HG03354 (cell line): Measurements from ENCODE around the gene EXPH5.
"Not testable (repeated sequence)": the region's sequence is repeated elsewhere in the genome, so short reads cannot be mapped to it uniquely, and the experiment has no call there.

Experiments
- ATAC-seq: cut with Tn5 transposase; IDR thresholded peaks from one replicate; pipeline ENCODE4 v1.9.1; 2021; ENCODE audit warnings: mild to moderate bottlenecking; ENCODE audit not compliant: unreplicated experiment, poor library complexity, severe bottlenecking

The EXPH5 gene

DNA sequence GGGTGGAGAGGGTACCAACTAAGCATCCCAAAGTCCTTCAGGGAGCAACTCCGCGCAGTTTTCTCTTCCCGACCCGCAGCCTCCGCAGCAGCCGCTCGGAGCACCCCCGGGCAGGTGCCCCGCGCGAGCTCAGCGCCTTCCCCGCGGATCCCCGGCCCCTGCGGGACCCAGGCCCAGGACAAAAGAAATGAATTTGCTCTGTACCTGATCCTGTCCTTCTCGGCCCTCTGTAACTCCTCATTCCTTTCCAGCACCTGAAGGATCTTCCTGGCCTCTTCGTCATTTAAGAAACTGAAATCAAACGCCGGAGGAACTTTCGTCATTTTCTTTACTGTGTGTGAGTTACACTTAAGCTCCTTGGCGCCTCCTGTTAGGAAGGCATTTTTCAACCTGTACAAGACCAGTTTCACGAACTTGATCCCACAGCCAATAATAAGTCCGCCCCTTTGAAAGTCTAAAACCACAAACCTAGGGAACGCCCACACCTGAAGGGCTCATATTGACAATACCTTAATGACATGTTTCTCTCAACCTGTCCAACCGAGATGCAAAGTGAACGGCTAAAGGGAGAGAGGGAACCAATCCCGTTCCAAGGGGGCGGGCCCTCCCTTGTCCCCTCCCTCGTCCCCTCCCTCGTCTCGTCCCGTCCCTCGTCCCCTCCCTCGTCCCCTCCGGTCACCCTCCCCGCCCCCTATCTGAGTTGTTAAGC is at the start of gene EXPH5:
Gene EXPH5 (minus strand): TSS at position 555 of the 709 bp plus-strand sequence. CDS start 232 bp downstream, at position 323.
- peak; percentile 83 for ATAC-seq

DNA sequence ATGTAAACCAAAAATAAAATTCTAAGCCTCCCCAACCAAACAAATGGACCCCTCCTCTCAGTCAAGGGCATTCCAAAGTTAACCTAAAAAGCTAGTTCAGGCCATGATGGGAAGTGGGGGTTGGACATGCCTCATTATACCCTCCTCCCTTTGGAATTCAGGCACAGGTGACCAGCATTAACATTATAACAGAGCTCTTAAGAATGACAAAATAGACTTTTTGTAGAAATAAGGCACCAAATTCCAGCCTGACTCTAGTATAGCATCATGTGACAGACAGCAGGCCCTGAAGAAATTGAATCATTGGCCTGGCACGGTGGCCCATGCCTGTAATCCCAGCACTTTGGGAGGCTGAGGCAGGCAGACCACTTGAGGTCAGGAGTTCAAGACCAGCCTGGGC is 48.2 kb upstream of the EXPH5 start:
- not testable (repeated sequence) for ATAC-seq

DNA sequence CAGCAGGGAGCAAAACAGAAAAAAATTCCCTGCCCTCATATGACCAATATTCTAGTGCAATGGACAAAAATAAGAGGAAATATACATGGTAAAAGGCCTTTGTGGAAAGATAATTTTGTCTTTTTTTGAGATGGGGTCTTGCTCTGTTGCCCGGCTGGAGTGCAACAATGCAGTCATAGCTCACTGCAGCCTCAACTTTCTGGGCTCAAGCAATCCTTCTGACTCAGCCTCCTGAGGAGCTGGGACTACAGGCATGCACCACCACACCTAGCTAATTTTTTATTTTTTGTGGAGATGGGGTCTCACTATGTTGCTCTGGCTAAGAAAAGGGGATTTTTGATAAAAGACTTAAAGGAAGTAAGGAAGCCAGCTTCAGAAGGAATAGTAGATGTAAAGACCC is 45.6 kb upstream of the EXPH5 start:
- no peak for ATAC-seq

- no peak for ATAC-seq
Observed at GRCh38 chr11:108636222-108636621, 42.7 kb upstream of the EXPH5 start.

- ATAC-seq: no peak
Observed at GRCh38 chr11:108635106-108635505, 41.5 kb upstream of the EXPH5 start.

GRCh38 chr11:108632041-108632704 is 38.6 kb upstream of the EXPH5 start:
- ATAC-seq: no peak

DNA sequence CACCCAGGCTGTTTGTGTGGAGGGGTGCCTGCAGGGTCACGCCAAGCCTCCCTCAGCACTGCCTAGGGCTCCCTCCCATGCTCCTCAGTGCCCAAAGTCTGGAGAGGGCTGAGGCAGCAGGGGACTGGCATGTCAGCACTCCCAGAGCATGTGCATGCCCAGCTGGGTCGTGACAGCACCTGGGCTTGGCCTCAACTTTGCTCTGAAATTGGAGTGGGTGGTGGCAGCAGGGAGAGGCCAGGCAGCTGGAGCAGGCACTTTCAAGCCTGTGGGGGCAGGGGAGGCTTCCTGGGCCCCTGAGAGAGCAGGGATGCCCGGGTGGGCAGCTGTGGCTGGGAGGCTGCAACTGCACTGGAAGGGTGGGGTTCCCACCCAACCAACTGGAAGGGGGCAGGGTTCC is 35.7 kb upstream of the EXPH5 start:
- no peak for ATAC-seq

- no peak for ATAC-seq
Observed at GRCh38 chr11:108628812-108629211, 35.2 kb upstream of the EXPH5 start.

DNA sequence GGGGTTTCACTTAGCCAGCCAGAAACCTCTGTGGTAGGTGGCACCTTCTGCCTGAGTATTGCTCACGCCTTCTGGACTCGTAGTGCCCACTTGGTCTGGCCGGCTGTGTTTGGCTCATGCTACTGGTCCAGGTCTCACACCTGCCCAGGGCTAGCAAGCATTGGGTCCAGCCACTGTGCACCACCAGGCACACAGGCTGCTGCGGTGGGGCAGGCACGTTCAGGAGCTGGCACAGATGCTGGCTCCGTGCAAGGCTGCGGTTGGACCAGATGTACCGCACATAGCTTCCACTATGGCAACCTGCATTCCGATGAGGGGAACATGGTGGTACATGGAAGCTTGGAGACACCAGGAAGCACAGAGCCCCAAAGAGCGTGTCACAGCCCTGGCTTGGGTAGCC is 34.8 kb upstream of the EXPH5 start:
- no peak for ATAC-seq

GRCh38 chr11:108624196-108624925 is 30.8 kb upstream of the EXPH5 start:
- ATAC-seq: no peak

DNA sequence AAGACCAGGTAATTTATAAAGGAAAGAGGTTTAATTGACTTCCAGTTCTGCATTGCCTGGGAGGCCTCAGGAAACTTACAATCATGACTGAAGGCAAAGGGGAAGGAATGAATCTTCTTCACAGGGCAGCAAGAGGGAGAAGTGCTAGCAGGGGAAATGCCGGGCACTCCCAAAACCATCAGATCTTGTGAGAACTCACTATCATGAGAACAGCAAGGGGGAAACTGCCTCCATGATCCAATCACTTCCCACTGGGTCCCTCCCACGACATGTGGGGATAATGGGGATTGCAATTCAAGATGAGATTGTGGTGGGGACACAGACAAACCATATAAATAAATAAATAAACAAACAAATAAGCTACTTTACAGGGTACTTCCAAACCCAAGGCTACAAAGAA is 28.8 kb upstream of the EXPH5 start:
- ATAC-seq: no peak

DNA sequence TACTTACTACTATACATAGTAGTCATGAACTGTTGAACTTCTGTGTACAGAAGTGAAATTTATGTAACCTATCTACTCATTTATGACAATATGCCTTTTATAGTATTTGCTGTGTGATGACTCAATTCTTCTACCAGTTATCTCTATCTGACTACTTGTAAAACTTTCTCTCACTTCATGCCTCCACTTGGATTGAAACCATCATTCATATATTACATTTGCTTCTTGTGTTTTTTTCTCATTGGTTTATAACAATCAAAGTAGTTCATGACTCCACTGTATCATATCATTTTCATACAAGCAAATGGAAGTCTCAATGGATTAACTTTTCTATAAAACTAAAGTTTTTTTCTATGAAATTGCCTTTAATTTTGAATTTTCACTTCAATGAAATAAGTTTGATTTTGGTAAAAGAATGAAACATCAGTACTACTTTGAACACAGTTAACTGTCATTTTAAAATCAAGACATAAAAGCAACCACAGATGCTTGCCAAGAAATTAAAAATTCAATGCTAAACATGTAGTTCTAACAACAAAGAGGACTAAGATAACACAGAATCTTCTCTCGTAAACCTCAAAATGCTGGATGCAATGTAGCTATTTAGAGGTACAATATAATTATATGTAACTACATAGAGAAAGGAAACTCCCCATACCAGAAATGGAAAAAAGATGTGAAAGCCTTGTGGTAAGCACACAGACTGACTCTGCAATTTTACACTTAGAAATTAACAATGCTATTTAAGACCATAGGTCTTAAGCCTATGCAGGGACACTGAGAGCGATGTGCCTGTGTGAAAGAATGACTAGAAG is 27.6 kb upstream of the EXPH5 start:
- peak; percentile 90 for ATAC-seq

GRCh38 chr11:108618529-108618928 is 25.0 kb upstream of the EXPH5 start:
- ATAC-seq: no peak

GRCh38 chr11:108617055-108617454 is 23.5 kb upstream of the EXPH5 start:
- no peak for ATAC-seq

DNA sequence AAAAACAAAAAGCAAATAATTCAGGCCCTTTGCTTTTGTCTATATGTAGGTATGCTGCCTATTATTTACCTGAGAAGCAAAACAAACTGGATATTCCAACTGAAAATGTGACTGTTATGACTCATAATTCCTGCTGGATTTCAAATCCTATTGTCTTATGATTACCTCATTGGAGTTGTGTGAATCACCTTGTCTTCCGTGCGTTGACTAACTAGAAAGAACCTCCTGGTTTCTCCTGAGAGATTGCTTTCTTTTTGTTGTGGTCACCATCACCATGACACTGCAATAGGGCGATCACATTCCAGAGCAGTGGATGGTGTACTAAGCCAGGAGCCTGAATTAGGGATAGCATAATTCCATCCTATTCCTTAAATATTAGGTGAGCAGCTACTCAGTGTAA is 23.0 kb upstream of the EXPH5 start:
- ATAC-seq: no peak

DNA sequence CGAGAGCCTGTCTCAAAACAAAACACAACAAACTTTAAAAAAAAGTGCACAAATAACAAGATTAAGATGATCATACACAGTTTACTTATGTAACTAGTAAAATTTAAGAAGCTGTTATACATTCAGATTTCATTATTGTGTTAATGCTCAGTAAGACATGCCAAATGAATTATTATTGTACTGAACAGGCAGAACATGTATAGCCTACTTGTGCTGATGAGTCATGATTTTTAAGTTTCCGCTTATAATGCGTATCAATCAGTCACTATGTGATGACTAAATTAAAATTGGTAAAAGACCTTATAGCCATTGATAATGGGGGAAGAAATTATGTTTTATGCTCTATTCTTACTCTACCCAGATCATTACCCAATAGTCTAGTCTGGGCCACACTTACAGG is 20.5 kb upstream of the EXPH5 start:
- peak; percentile 14 for ATAC-seq

DNA sequence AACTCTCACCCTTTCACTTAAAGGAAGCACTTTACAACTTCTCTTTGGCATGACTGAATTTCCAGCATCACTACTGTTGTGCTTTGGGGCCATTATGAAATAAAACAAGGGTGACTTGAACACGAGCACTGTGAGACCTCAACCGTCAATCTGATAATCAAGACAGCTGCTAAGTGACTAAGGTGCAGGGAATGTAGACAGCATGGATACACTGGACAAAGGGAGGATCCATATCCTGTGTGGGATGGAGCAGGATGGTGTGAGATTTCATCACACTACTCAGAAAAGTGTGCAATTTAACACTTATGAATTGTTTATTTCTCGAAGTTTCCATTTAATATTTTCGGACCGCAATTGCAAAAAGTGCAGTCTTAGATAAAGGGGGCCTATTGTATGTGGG is 16.1 kb upstream of the EXPH5 start:
- ATAC-seq: no peak

- ATAC-seq: no peak
Observed at GRCh38 chr11:108608548-108608947, 15.0 kb upstream of the EXPH5 start.

DNA sequence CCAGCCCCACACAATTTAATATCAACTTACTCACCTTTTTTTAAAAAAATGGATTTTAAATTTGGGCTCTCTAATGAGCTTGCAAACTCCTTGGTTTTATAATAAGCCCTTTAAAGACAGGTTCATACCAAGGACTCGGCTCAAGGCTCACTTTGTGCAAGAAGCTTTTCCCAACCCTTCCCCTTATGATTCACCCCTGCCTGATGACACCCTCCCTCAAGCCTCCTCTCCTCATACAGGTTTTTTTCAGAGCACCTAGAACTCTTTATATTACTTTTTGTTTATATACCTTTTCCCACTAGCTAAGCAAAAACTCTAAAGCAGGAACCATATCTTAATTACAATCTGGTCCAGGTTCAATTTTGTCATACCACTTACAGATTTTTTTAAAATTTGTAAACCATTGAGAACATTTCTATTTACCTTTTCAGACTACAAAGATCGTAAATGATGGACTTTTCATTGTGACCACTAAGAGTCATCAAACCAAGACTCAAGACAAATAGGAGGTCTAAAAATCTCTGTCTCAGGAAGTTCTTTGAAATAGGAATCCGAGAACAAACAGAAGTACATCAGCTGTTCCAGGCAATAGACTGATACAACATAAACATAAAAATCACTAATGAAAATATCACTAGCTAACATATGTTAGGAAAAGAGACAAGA is 13.1 kb upstream of the EXPH5 start:
- ATAC-seq: no peak

- ATAC-seq: no peak
Observed at GRCh38 chr11:108606070-108606469, 12.5 kb upstream of the EXPH5 start.
